H1 (cell line): ENCODE data around the gene CDKN2B-AS1. TPM values are rescaled to one million over a fixed set of nuclear protein-coding genes. Genes with fewer than 3 reads are reported as not detected.

Experiments
- BCL11A ChIP-seq, 2 experiments: IDR thresholded peaks; one replicate each; pipeline ENCODE4 v1.6.1; 2011; ENCODE audit warnings: low read depth in 2 of 2, low read length in 2 of 2, mild to moderate bottlenecking in 2 of 2
- FOSL1 ChIP-seq: IDR thresholded peaks from 2 replicates; pipeline ENCODE4 v1.6.1; 2011; ENCODE audit warnings: mild to moderate bottlenecking, low read depth, low read length, moderate library complexity; ENCODE audit not compliant: insufficient read depth
- PHF8 ChIP-seq: fragments of 200-600 bp; sonication (generic); conservative IDR thresholded peaks from 2 replicates; pipeline ENCODE4 v1.7.1; 2012; ENCODE audit warnings: low read depth, mild to moderate bottlenecking, inconsistent platforms, low read length, moderate library complexity
- RAD21 ChIP-seq, 2 experiments: IDR thresholded peaks in 1 of 2; conservative IDR thresholded peaks in 1 of 2; 2 replicates each; pipeline ENCODE4 v1.6.1; 2011; ENCODE audit warnings: low read depth in 2 of 2, low read length in 2 of 2, improper control_type of control experiment in 1 of 2, inconsistent platforms in 1 of 2, mild to moderate bottlenecking in 1 of 2, moderate library complexity in 1 of 2
- polyA plus RNA-seq, 7 experiments: library from polyadenylated mRNA; depleted of rRNA in 3 of 7; stranded (reverse) in 5 of 7; unstranded in 2 of 7; fragments of >200 nt in 5 of 7; fragments of 200-250 nt in 2 of 7; gene quantifications; 1 replicate in 5 of 7; 2 replicates in 1 of 7; 4 replicates in 1 of 7; pipeline versions ENCODE4 v1.2.1 to v1.2.3, GENCODE V29; 2011 to 2013; ENCODE audit warnings: missing spikeins in 2 of 7, mixed read lengths in 2 of 7
- total RNA-seq: library from RNA; stranded (reverse); fragmentation: NEBNext Ultra II Directional; extraction: Animal tissue kit (Norgen Biotek cat#: 25700); gene quantifications from 2 replicates; pipeline ENCODE4 v1.2.1, GENCODE V29; 2021

CDKN2B-AS1 gene
- total and polyA plus RNA-seq, 2 of the 8 experiments (the other 6 are each of a cell fraction or from before 2014, with no cell fraction given) = not detected

DNA sequence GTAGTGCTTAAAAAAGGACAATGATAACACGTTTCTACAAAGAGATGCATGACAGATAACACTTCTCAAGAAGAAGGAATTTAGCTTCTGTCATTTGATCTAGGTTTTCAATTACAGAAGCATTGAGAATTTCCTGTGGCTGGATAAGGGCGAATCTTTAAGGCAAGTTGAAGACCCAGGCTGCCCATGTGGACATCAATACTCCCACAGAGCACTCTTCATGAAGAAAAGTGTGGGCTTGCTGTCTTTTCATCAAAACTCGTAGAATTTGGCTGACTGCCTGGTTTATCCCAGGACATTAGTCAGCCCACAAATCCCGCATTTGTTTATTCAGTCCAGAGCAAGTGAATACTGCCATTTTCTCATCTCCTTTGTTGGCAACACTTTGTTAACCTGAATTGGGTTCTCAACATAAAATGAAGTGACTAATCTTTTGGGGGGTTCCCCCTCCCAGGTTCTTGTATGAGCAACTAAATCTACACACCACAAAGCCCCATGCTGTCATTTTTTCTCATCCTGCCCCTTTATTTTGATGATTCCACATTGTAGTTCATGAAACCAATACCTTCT lies 57.9 kb downstream of the CDKN2B-AS1 start (continued):
- no peak for TF ChIP-seq RAD21 (IDR thresholded peaks at IDR 0.05 in 1 of 2, conservative IDR thresholded peaks at IDR 0.05 in 1 of 2; ENCODE audit: low read depth in 2 of 2, low read length in 2 of 2)
- no peak for TF ChIP-seq FOSL1
- TF ChIP-seq PHF8 = no peak
- TF ChIP-seq BCL11A (IDR thresholded peaks at IDR 0.05; ENCODE audit: low read depth in 2 of 2, low read length in 2 of 2) = no peak
